ENCODE data around the gene ZNF618. TPM values are rescaled to one million over a fixed set of nuclear protein-coding genes. Genes with fewer than 3 reads are reported as not detected.

ZNF618 gene
- total and polyA plus RNA-seq, 2 experiments from 2014 or later = 10.2 to 14.0 TPM

DNA sequence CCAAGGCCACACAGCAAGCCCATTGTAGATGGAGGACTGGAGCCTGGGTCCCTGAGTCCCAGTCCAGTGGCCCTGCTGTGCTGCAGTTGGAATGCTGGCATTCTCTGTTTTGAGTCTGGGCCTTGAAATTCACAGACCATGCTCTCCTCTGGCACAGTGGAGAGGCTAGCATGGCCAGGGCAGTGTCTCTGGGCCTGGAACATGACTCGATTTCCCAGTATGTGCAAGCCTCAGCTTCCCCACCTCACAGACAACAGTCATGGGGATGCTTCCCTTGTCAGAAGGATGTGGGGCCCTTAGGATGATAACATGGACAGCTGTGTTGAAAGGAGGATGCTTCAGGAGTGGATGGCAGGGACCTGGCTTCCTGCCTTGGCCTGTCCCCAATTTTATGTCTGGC, 110.8 kb downstream of the ZNF618 start:
- Histone ChIP-seq H3K27ac (no peak overlapping the region), H3K79me2 (peaks cover 3% of the 10 kb centered on the region), H3K9me3 (ENCODE audit: low read depth) (no peaks in the 10 kb centered on the region), H4K20me1 (ENCODE audit: insufficient read depth, poor library complexity, severe bottlenecking) (no peaks in the 10 kb centered on the region), H3K27me3 (no peaks in the 10 kb centered on the region), H3K4me2 (no peak overlapping the region), H3K4me3 (no peak overlapping the region), H2AFZ (no peak overlapping the region), H3K4me1 (ENCODE audit: insufficient read depth) (no peaks in the 10 kb centered on the region), H3K9me2 (replicated peaks; ENCODE audit: insufficient read depth) (no peaks in the 10 kb centered on the region), H3K36me3 (replicated peaks; ENCODE audit: insufficient read depth, low read depth) (no peaks in the 10 kb centered on the region)
- TF ChIP-seq EZH2phosphoT487 (IDR thresholded peaks at IDR 0.05; ENCODE audit: low read depth, severe bottlenecking, unreplicated experiment) (no peak), EZH2 (IDR thresholded peaks at IDR 0.05; ENCODE audit: borderline replicate concordance) (no peak), CTCF (IDR thresholded peaks at IDR 0.05; ENCODE audit: poor library complexity) (no peak)
- no peak for DNase-seq (ENCODE audit: low spot score)
- WGBS (ENCODE audit: low lambda C conversion rate, missing lambda C conversion rate) = 100% methylated on average over 1 of the region's 1 CpG

- H3K79me2 ChIP-seq = peaks cover 3% of the 10 kb centered on the region
- H3K36me3 ChIP-seq (replicated peaks; ENCODE audit: insufficient read depth, low read depth) = no peaks in the 10 kb centered on the region
- no peaks in the 10 kb centered on the region for H3K9me2 ChIP-seq (replicated peaks; ENCODE audit: insufficient read depth)
- H4K20me1 ChIP-seq (ENCODE audit: insufficient read depth, poor library complexity, severe bottlenecking) = no peaks in the 10 kb centered on the region
- no peaks in the 10 kb centered on the region for H3K27me3 ChIP-seq
- 97% methylated on average over 12 of the region's 12 CpGs for WGBS (ENCODE audit: low lambda C conversion rate, missing lambda C conversion rate)
- DNase-seq (ENCODE audit: low spot score) = no peak
- TF ChIP-seq EZH2 (IDR thresholded peaks at IDR 0.05; ENCODE audit: borderline replicate concordance) = no peak
- no peak for TF ChIP-seq CTCF (IDR thresholded peaks at IDR 0.05; ENCODE audit: poor library complexity)
- TF ChIP-seq EZH2phosphoT487 (IDR thresholded peaks at IDR 0.05; ENCODE audit: low read depth, severe bottlenecking, unreplicated experiment) = no peak
- no peak overlapping the region for H3K4me2 ChIP-seq
- H3K4me1 ChIP-seq (ENCODE audit: insufficient read depth) = no peaks in the 10 kb centered on the region
- H3K9me3 ChIP-seq (ENCODE audit: low read depth) = no peaks in the 10 kb centered on the region
- no peak overlapping the region for H2AFZ ChIP-seq
- no peak overlapping the region for H3K4me3 ChIP-seq
- no peak overlapping the region for H3K27ac ChIP-seq
These were observed 111.4 kb downstream of the ZNF618 start for GRCh38 chr9:113987526-113987925.

- H3K27ac ChIP-seq = no peak overlapping the region
- TF ChIP-seq EZH2 (IDR thresholded peaks at IDR 0.05; ENCODE audit: borderline replicate concordance) (no peak), CTCF (IDR thresholded peaks at IDR 0.05; ENCODE audit: poor library complexity) (no peak), EZH2phosphoT487 (IDR thresholded peaks at IDR 0.05; ENCODE audit: low read depth, severe bottlenecking, unreplicated experiment) (no peak)
- H3K9me3 ChIP-seq (ENCODE audit: low read depth) = no peaks in the 10 kb centered on the region
- H3K4me2 ChIP-seq = no peak overlapping the region
- H3K36me3 ChIP-seq (replicated peaks; ENCODE audit: insufficient read depth, low read depth) = no peaks in the 10 kb centered on the region
- no peak overlapping the region for H3K4me3 ChIP-seq
- no peak for DNase-seq (ENCODE audit: low spot score)
- H3K9me2 ChIP-seq (replicated peaks; ENCODE audit: insufficient read depth) = no peaks in the 10 kb centered on the region
- peaks cover 3% of the 10 kb centered on the region for H4K20me1 ChIP-seq (ENCODE audit: insufficient read depth, poor library complexity, severe bottlenecking)
- no peaks in the 10 kb centered on the region for H3K27me3 ChIP-seq
- 96% methylated on average over 23 of the region's 23 CpGs for WGBS (ENCODE audit: low lambda C conversion rate, missing lambda C conversion rate)
- H3K79me2 ChIP-seq = peaks cover 3% of the 10 kb centered on the region
- H3K4me1 ChIP-seq (ENCODE audit: insufficient read depth) = no peaks in the 10 kb centered on the region
- no peak overlapping the region for H2AFZ ChIP-seq
These were observed 112.4 kb downstream of the ZNF618 start for GRCh38 chr9:113988385-113989016.
